Liver (tissue), 9 donors: ENCODE data around the gene BPHL. TPM values are rescaled to one million over a fixed set of nuclear protein-coding genes. Genes with fewer than 3 reads are reported as not detected.
"Not testable (repeated sequence)": the region's sequence is repeated elsewhere in the genome, so short reads cannot be mapped to it uniquely, and the experiment has no call there.

Experiments used
- DNase-seq: peaks from one replicate; pipeline ENCODE4 v3.0.0-alpha.2; 2017; ENCODE audit warnings: low spot score
- H3K27ac ChIP-seq, 2 donors: one replicate each; pipeline ENCODE4 v1.7.0; 2013; ENCODE audit warnings: inconsistent platforms in 2 of 2, low read length in 2 of 2, control low read depth in 1 of 2, low read depth in 1 of 2, mild to moderate bottlenecking in 1 of 2
- H3K27me3 ChIP-seq, 4 donors: one replicate each; pipeline versions ENCODE4 v1.6.1 to v1.7.0; 2013; ENCODE audit warnings: low read length in 3 of 4, inconsistent platforms in 1 of 4, mild to moderate bottlenecking in 1 of 4, moderate library complexity in 1 of 4; ENCODE audit not compliant: control insufficient read depth in 4 of 4, insufficient read depth in 4 of 4
- H3K36me3 ChIP-seq, 4 donors: one replicate each; pipeline versions ENCODE4 v1.6.1 to v1.7.0; 2013; ENCODE audit warnings: low read length in 3 of 4, mild to moderate bottlenecking in 3 of 4, low read depth in 1 of 4, moderate library complexity in 1 of 4; ENCODE audit not compliant: control insufficient read depth in 4 of 4, insufficient read depth in 3 of 4
- H3K4me1 ChIP-seq, 4 donors: one replicate each; pipeline versions ENCODE4 v1.6.1 to v1.7.0; 2013; ENCODE audit warnings: low read length in 3 of 4, mild to moderate bottlenecking in 3 of 4, moderate library complexity in 1 of 4; ENCODE audit not compliant: control insufficient read depth in 4 of 4, insufficient read depth in 4 of 4
- H3K4me3 ChIP-seq, 3 donors: one replicate each; pipeline versions ENCODE4 v1.6.1 to v1.7.0; 2013; ENCODE audit warnings: low read length in 3 of 3, control low read depth in 1 of 3, low read depth in 1 of 3, mild to moderate bottlenecking in 1 of 3
- H3K9ac ChIP-seq, 2 donors: one replicate each; pipeline ENCODE4 v1.7.0; 2013; ENCODE audit warnings: low read length in 2 of 2, mild to moderate bottlenecking in 2 of 2, moderate library complexity in 2 of 2, control low read depth in 1 of 2, low read depth in 1 of 2
- H3K9me3 ChIP-seq, 4 donors: one replicate each; pipeline versions ENCODE4 v1.6.1 to v1.7.0; 2013; ENCODE audit warnings: low read length in 3 of 4; ENCODE audit not compliant: control insufficient read depth in 4 of 4
- ATF3 ChIP-seq: IDR thresholded peaks from 2 replicates; pipeline ENCODE4 v1.6.1; 2016; ENCODE audit warnings: antibody characterized with exemption
- CTCF ChIP-seq: fragments of 150-350 bp; IDR thresholded peaks from 2 replicates; pipeline ENCODE4 v1.5.1; 2017; ENCODE audit warnings: improper control_type of control experiment, low read depth, low read length; ENCODE audit not compliant: missing input control
- EGR1 ChIP-seq, 2 donors: IDR thresholded peaks; 2 replicates each; pipeline ENCODE4 v1.6.1; 2016 to 2018; ENCODE audit warnings: antibody characterized with exemption in 2 of 2, low read depth in 2 of 2
- HNF4A ChIP-seq, 2 donors: conservative IDR thresholded peaks; 2 replicates each; pipeline ENCODE4 v1.6.1; 2016; ENCODE audit warnings: antibody characterized with exemption in 2 of 2, mild to moderate bottlenecking in 2 of 2
- JUND ChIP-seq, 2 donors: IDR thresholded peaks; 2 replicates each; pipeline ENCODE4 v1.6.1; 2016; ENCODE audit warnings: antibody characterized with exemption in 2 of 2
- RAD21 ChIP-seq, 2 donors: IDR thresholded peaks; 2 replicates each; pipeline ENCODE4 v1.6.1; 2016; ENCODE audit warnings: antibody characterized with exemption in 2 of 2, mild to moderate bottlenecking in 2 of 2
- SP1 ChIP-seq: IDR thresholded peaks from 2 replicates; pipeline ENCODE4 v1.6.1; 2018; ENCODE audit warnings: antibody characterized with exemption, mild to moderate bottlenecking
- TAF1 ChIP-seq: conservative IDR thresholded peaks from 2 replicates; pipeline ENCODE4 v1.6.1; 2016; ENCODE audit warnings: antibody characterized with exemption, mild to moderate bottlenecking
- YY1 ChIP-seq: IDR thresholded peaks from 2 replicates; pipeline ENCODE4 v1.6.1; 2016; ENCODE audit warnings: antibody characterized with exemption, mild to moderate bottlenecking
- WGBS: extraction: QIAGEN DNeasy Blood & Tissue Kit; methylation state at CpG from one replicate; pipeline ENCODE4 v1.1.7; 2013; 5-methylcytosine and 5-hydroxymethylcytosine counted together
- polyA plus RNA-seq, 2 donors: library from polyadenylated mRNA; stranded (reverse) in 1 of 2; unstranded in 1 of 2; fragments of 200-250 nt in 1 of 2; fragments of >200 nt in 1 of 2; fragmentation: Nextera tagmentation in 1 of 2; extraction: Ambion mirVana in 1 of 2; gene quantifications; one replicate each; pipeline versions ENCODE4 v1.2.1 to v1.2.3, GENCODE V29; 2013 to 2015
- total RNA-seq, 2 donors: library from RNA; depleted of rRNA; stranded (reverse); fragments of >200 nt; gene quantifications; one replicate each; pipeline ENCODE4 v1.2.3, GENCODE V29; 2014
- donor health status: healthy.
- donor health status: healthy.
- donor health status: healthy.
- donor health status: healthy.
- donor health status: healthy.

BPHL gene
- total and polyA plus RNA-seq, 4 donors: 16.0 to 90.8 (median 31.5) TPM

- H3K9ac ChIP-seq: no peak overlapping the region
- TF ChIP-seq JUND (IDR thresholded peaks at IDR 0.05): no peak
- no peak for TF ChIP-seq HNF4A (conservative IDR thresholded peaks at IDR 0.05)
- no peak for TF ChIP-seq YY1
- TF ChIP-seq TAF1: no peak
- no peak for TF ChIP-seq SP1
- TF ChIP-seq EGR1 (IDR thresholded peaks at IDR 0.05; ENCODE audit: low read depth in 2 of 2): no peak
- TF ChIP-seq RAD21 (IDR thresholded peaks at IDR 0.05): no peak
- 92% methylated on average over 3 of the region's 3 CpGs for WGBS
- peaks cover 4 to 36% (median 13%) of the 10 kb centered on the region in 4 donors for H3K36me3 ChIP-seq
- H3K9me3 ChIP-seq: no peaks in the 10 kb centered on the region
- H3K4me3 ChIP-seq: no peak overlapping the region
- peaks cover 0 to 24% (median 12%) of the 10 kb centered on the region in 4 donors for H3K4me1 ChIP-seq
- no peak for DNase-seq
- H3K27me3 ChIP-seq: no peaks in the 10 kb centered on the region
- H3K27ac ChIP-seq: no peak overlapping the region
These were observed 34.2 kb downstream of the BPHL start for GRCh38 chr6:3152689-3153088.

GRCh38 chr6:3155416-3155815, 36.9 kb downstream of the BPHL start:
- WGBS: 32% methylated on average over 6 of the region's 6 CpGs
- H3K27ac ChIP-seq: peak overlapping the region in 1 of 2 donors; percentile 31
- peaks cover 0 to 26% (median 12%) of the 10 kb centered on the region in 4 donors for H3K4me1 ChIP-seq
- not testable (repeated sequence) for H3K27me3 ChIP-seq, DNase-seq, H3K4me3 ChIP-seq, H3K9me3 ChIP-seq, H3K9ac ChIP-seq
- peaks cover 0 to 19% (median 2%) of the 10 kb centered on the region in 4 donors for H3K36me3 ChIP-seq

GRCh38 chr6:3156184-3157130, 37.9 kb downstream of the BPHL start:
- not testable (repeated sequence) for H3K27me3 ChIP-seq, DNase-seq, H3K9me3 ChIP-seq
- WGBS: 12% methylated on average over 29 of the region's 32 CpGs
- H3K4me1 ChIP-seq: peaks cover 0 to 22% (median 11%) of the 10 kb centered on the region in 4 donors
- peaks cover 0 to 16% (median 2%) of the 10 kb centered on the region in 4 donors for H3K36me3 ChIP-seq
- peak overlapping the region; percentile 64 to 82 for H3K27ac ChIP-seq
- peak overlapping the region; percentile 15 to 64 for H3K9ac ChIP-seq
- H3K4me3 ChIP-seq: peak overlapping the region; percentile 52 to 100 (median 95)

- WGBS: under 1% methylated on average over 95 of the region's 95 CpGs
- DNase-seq: peak; percentile 92
- Histone ChIP-seq H3K36me3 (peaks cover 0 to 14% (median 2%) of the 10 kb centered on the region in 4 donors), H3K27ac (peak within 1 kb of the TSS; percentile 74 to 82), H3K4me3 (peak within 1 kb of the TSS; percentile 52 to 100 (median 95)), H3K27me3 (no peaks in the 10 kb centered on the region), H3K4me1 (peaks cover 0 to 19% (median 11%) of the 10 kb centered on the region in 4 donors), H3K9ac (peak within 1 kb of the TSS; percentile 16 to 64), H3K9me3 (no peaks in the 10 kb centered on the region)
- TF ChIP-seq EGR1 (IDR thresholded peaks at IDR 0.05; ENCODE audit: low read depth in 2 of 2) (peak; percentile 61 to 93), ATF3 (no peak), RAD21 (IDR thresholded peaks at IDR 0.05) (peak in 1 of 2 donors; percentile 6), CTCF (peak; percentile 39)
These were observed 38.8 kb downstream of the BPHL start, which contains the start of gene TUBB2A for GRCh38 chr6:3157131-3157933. TSS of gene TUBB2A (minus strand) at chr6:3157544. CDS start at chr6:3157463, 81 bp downstream.
